GM18868 (cell line): ENCODE results near the gene ARHGEF33.

Experiments used
- ATAC-seq: cut with Tn5 transposase; IDR thresholded peaks from one replicate; pipeline ENCODE4 v1.9.1; 2021; ENCODE audit warnings: mild to moderate bottlenecking, moderate library complexity; ENCODE audit not compliant: unreplicated experiment

Gene ARHGEF33

DNA sequence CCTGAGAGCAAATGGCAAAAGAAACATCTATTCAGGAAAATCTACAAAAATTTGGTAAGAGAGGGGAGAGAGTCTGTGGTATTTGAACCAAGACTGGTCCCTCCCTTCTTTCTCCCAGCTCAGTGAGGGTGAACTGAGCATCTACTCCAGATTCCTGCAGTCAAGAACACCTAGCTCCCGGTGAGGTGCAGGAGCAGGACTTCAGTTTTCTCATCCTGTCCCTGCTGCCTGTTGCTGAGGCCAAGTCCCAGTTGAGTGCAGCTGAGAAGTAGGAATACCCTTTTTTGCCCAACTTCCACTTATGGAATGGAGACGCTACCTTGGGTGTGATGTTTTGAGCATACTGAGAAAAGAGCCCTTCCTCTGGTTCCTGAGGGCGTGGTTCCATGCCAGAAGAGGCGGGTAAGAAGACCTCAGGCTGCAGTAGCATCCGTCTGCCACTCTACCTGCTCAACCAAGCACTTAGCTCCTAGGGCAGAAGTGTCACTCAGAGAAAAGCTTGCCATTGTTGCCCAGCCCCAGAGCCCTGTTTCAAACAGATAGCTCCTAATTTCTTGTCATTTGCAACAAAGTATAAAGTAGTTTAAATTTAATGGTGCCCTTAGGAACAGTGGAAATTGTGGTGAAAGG is 118.3 kb downstream of the ARHGEF33 start:
- ATAC-seq, result no peak

DNA sequence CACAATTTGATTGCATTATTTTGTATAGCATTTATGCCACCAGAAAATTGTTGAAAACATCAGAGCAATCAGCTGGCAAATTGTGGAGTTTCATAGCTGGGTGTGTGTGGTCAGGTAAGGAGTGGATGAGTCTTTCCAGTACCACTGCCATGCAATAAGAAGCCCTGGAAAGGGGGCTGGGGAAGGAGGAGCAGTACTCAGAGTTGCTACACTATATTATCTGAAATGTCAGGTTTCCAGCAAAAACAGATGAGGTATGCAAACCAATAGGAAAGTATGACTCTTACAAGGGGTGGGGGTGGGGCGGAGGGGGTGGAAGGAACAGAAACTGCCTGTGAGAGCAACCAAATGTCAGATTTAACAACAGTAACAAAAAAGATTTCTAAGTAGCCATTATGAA is 119.0 kb downstream of the ARHGEF33 start:
- ATAC-seq, result no peak

DNA sequence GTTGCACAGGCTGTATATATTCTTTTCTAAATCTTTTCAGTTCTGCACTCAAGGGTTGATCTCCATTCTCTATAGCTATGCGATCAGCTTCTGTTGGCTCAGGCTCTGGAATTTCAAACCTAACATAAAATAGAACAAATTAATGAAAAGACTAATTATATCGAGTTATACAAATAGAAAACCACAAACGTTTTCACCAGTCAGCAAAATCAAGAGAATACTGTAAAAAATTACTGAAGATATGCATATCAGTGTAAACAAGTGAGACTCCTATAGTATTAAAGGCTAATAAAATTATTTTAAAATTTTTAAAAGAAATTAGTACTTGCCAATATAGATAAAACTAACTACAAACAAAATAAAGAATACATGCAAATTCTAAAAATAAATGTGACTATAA is 124.2 kb downstream of the ARHGEF33 start:
- no peak for ATAC-seq

DNA sequence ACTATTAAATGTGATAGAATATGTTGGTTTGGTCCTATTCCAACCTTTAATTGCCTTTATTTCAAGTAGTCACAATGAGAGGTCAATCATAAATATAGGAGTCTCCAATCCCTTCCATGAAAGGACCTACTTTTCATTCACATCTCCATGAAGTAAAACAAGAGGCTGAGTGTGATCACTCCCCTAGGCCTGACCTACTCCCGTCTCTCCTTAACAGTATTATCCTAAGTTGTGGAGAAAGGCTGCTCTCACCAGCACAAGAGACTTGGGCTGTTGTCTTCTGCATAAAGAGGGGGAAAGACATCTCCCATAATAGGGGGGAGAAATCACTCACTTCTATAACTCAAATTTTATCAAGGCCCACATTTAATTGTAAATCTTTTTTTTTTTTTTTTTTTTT is 125.7 kb downstream of the ARHGEF33 start:
- ATAC-seq, result no peak

DNA sequence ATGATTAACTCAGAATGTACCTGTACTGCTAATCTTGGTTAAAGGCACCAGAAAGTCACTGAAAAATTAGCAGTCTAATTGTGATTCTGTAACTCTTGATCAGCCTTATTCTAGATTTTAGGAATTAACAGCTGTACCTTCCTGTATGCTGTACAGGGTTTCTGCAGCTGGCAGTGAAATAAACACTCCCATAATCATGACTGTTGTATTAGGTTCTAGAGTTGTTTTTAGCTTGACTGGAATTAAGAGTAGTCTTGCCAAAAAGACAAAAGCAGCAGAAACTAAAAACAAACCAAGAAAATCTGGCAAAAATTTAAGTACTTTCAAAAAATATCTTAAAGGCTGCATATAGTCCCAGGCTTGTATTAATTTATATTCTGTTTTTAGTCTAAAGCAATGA is 127.7 kb downstream of the ARHGEF33 start:
- ATAC-seq, result no peak

DNA sequence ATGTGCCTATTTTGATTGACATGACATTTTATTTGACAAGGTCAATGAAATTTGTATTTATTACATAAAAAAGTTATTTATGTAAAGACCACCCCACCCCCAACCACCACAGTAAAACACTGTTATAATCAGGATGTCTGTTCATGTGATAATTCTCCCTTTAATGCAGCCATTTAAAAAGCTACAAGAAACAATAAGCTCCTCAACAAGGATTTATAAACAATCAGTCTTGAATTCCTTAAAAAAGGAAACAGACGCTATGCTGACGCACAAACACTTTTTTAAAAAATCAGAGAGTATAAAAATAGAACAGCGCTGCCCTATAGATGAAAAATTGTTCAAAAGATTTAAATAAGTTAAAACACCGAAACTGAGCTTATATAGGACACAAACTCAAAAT is 129.0 kb downstream of the ARHGEF33 start:
- ATAC-seq, result no peak

DNA sequence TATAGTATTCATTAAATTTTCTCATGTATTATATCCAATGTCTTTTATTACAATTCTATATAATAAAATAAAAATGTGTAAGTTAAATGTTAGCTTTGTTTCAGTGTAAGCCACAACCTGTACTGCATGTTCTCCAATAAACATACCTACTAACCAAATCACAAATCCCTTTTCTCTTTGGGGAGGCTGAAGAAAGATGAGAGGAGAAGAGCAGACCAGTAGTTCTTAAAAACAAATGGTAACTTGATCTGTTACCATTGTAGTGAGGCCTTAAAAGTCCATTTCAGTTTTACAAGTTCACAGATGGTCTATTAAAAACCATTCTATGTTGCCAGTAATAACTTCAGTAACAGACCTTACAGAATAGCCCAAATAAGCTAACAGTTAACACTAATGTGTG is 130.7 kb downstream of the ARHGEF33 start:
- no peak for ATAC-seq

DNA sequence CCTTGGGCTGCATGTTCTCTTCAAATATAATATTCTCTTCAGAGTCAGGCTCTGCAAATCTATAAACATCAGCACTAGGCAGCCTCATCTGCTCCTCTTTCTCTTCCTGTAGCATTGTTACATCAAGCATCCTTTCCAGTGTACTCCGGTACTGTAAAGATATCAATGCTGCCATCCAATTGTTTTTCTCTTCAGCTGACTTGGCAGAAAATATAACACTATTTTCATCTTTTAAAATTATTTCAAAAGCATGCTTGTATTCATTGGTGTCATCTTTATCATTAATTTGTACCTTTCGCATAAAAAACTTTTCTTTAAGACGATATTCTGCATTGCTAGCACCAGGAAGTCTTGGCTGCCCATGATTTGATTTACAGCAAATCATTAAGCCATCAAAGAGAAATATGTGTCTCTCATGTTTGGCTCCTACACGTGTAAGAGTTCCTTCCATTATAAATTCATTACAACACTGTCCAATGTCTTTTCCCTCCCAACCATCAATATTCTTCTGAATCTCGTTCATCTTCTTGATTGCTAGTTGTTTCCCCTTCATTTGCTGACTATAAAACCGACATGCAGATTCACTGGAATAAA is 133.1 kb downstream of the ARHGEF33 start:
- no peak for ATAC-seq

DNA sequence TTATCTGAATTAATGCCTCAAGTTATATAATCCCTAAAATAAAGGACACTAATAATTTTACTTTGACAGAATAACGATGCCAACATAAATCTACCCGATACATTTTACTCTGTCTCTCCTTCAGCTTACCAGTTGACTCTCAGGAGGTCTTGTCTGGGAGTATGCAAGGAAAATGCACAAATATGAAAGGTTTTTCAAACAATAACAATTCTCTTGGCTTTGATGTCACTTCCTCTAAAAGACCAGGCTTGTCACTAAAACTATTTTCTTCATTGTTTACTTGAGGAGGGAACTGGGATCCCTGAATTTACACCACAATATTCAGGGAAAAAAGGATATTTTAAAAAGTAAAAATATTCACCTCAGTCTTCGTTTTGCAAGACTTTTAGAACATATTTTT is 134.0 kb downstream of the ARHGEF33 start:
- no peak for ATAC-seq

DNA sequence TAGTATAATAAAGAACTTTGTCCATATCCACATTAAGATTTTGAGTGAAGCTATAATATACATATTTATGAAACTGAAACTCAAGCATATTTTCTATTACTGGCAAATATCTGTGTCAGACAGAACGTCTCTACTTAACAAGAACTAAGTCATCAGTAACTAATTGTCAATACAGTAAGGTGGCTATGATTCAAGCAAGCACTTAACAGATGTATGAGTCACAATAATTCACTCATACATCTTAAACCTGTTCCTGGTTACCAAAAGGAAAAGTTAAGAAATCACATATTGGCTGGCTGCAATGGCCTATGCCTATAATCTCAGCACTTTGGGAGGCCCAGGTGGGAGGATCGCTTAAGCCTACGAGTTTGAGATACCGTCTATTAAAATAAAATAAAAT is 135.2 kb downstream of the ARHGEF33 start:
- no peak for ATAC-seq
